Right lobe of liver (tissue), 4 donors: ENCODE measurements around the gene SLC35A5.

ENCODE experiments used
- POLR2A ChIP-seq: fragments of 450-650 bp; IDR thresholded peaks from one replicate; pipeline ENCODE4 v1.6.1; 2017; ENCODE audit warnings: antibody characterized with exemption, mild to moderate bottlenecking
- TF ChIP-seq, protein P1 (sequence below), 4 donors: fragments of 200-600 bp in 3 of 4; fragments of 450-650 bp in 1 of 4; IDR thresholded peaks; one replicate each; pipeline versions ENCODE4 v1.5.1 to v1.8.0; 2016 to 2022; ENCODE audit warnings: antibody characterized with exemption in 4 of 4, mild to moderate bottlenecking in 2 of 4
- donor health status: DM: no; HTN: no; CAD: no.
- donor health status: DM: no; HTN: no; CAD: no.
- donor health status: DM: no; HTN: yes; CAD: no.

DNA sequence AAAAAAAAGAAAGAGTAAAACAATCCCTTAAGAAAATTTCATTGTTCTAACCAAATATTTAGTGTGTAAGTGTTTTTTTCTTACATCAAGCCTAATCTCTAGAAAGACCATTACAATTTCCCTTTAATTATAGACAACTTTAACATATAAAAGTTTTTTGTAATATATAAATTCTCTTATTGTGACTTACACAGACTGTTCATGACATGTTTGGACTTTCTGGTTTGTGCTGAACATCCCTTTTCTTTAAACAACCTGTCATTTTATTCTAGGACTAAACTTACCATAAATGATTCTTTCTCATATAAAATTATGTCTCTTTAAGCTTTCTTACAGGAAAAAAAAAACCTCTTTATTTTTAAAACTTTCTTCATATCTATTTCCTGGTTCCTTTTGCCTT is 49.5 kb upstream of the SLC35A5 start:
- TF ChIP-seq POLR2A, result no peak
- TF ChIP-seq, protein P1, sequence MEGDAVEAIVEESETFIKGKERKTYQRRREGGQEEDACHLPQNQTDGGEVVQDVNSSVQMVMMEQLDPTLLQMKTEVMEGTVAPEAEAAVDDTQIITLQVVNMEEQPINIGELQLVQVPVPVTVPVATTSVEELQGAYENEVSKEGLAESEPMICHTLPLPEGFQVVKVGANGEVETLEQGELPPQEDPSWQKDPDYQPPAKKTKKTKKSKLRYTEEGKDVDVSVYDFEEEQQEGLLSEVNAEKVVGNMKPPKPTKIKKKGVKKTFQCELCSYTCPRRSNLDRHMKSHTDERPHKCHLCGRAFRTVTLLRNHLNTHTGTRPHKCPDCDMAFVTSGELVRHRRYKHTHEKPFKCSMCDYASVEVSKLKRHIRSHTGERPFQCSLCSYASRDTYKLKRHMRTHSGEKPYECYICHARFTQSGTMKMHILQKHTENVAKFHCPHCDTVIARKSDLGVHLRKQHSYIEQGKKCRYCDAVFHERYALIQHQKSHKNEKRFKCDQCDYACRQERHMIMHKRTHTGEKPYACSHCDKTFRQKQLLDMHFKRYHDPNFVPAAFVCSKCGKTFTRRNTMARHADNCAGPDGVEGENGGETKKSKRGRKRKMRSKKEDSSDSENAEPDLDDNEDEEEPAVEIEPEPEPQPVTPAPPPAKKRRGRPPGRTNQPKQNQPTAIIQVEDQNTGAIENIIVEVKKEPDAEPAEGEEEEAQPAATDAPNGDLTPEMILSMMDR (IDR thresholded peaks at IDR 0.05), result no peak
